Mesodermal cell (in vitro differentiated cells): ENCODE data around the gene RHEX.

Experiments
- H3K27ac ChIP-seq: 2 replicates; pipeline ENCODE4 v1.7.0; 2013; ENCODE audit warnings: mild to moderate bottlenecking, low read depth, low read length, moderate library complexity; ENCODE audit not compliant: severe bottlenecking
- H3K36me3 ChIP-seq: 2 replicates; pipeline ENCODE4 v1.7.1; 2013; ENCODE audit warnings: mild to moderate bottlenecking, low read length, moderate library complexity; ENCODE audit not compliant: control insufficient read depth, insufficient read depth
- H3K4me1 ChIP-seq: one replicate; pipeline ENCODE4 v1.7.1; 2013; ENCODE audit warnings: mild to moderate bottlenecking, low read length; ENCODE audit not compliant: insufficient read depth, control insufficient read depth, poor library complexity, severe bottlenecking
- H3K4me3 ChIP-seq: 2 replicates; pipeline ENCODE4 v1.7.0; 2013; ENCODE audit warnings: low read length, control low read depth, mild to moderate bottlenecking; ENCODE audit not compliant: insufficient read depth, poor library complexity, severe bottlenecking; ENCODE audit errors: extremely low read depth
- H3K9me3 ChIP-seq: 2 replicates; pipeline ENCODE4 v1.7.1; 2013; ENCODE audit warnings: mild to moderate bottlenecking, low read length, moderate library complexity; ENCODE audit not compliant: control insufficient read depth
- WGBS, 2 experiments: methylation state at CpG; one replicate each; pipeline ENCODE4 v1.1.5; 2013; ENCODE audit warnings: missing lambda C conversion rate in 2 of 2; ENCODE audit not compliant: insufficient coverage in 2 of 2; 5-methylcytosine and 5-hydroxymethylcytosine counted together

Gene RHEX

GRCh38 chr1:206109718-206110117 lies 56.7 kb downstream of the RHEX start:
- 90 to 96% methylated on average over 3 to 4 of the region's 4 CpGs for WGBS, 2 experiments

GRCh38 chr1:206110161-206110560 lies 57.2 kb downstream of the RHEX start:
- H3K9me3 ChIP-seq = no peaks in the 10 kb centered on the region
- WGBS, 2 experiments = 93% methylated on average over 13 to 14 of the region's 15 CpGs
- no peak overlapping the region for H3K27ac ChIP-seq
- no peaks in the 10 kb centered on the region for H3K4me1 ChIP-seq
- H3K36me3 ChIP-seq = no peaks in the 10 kb centered on the region
- no peak overlapping the region for H3K4me3 ChIP-seq

More at GRCh38 chr1:206109718-206110117, 56.7 kb downstream of the RHEX start:
- no peaks in the 10 kb centered on the region for H3K36me3 ChIP-seq
- H3K9me3 ChIP-seq = no peaks in the 10 kb centered on the region
- no peak overlapping the region for H3K27ac ChIP-seq
- H3K4me1 ChIP-seq = no peaks in the 10 kb centered on the region
- no peak overlapping the region for H3K4me3 ChIP-seq

- H3K9me3 ChIP-seq = no peaks in the 10 kb centered on the region
- H3K4me1 ChIP-seq = no peaks in the 10 kb centered on the region
- WGBS, 2 experiments = 88 to 95% methylated on average over 2 of the region's 3 CpGs
- no peak overlapping the region for H3K27ac ChIP-seq
- H3K36me3 ChIP-seq = no peaks in the 10 kb centered on the region
- H3K4me3 ChIP-seq = no peak overlapping the region
These were observed 57.8 kb downstream of the RHEX start for GRCh38 chr1:206110820-206111219.

- H3K36me3 ChIP-seq = no peaks in the 10 kb centered on the region
- 96 to 98% methylated on average over 5 to 6 of the region's 6 CpGs for WGBS, 2 experiments
- no peaks in the 10 kb centered on the region for H3K4me1 ChIP-seq
- no peak overlapping the region for H3K4me3 ChIP-seq
- no peaks in the 10 kb centered on the region for H3K9me3 ChIP-seq
- H3K27ac ChIP-seq = no peak overlapping the region
These were observed 58.4 kb downstream of the RHEX start for GRCh38 chr1:206111271-206111927.

- 85 to 91% methylated on average over 8 of the region's 9 CpGs for WGBS, 2 experiments
- H3K4me1 ChIP-seq = peaks cover 3% of the 10 kb centered on the region
- H3K4me3 ChIP-seq = no peak overlapping the region
- H3K27ac ChIP-seq = no peak overlapping the region
- H3K9me3 ChIP-seq = no peaks in the 10 kb centered on the region
- no peaks in the 10 kb centered on the region for H3K36me3 ChIP-seq
These were observed 59.8 kb downstream of the RHEX start for GRCh38 chr1:206112600-206113301.

- H3K4me3 ChIP-seq = no peak overlapping the region
- H3K36me3 ChIP-seq = no peaks in the 10 kb centered on the region
- WGBS, 2 experiments = 80 to 100% methylated on average over 1 to 2 of the region's 6 CpGs
- H3K27ac ChIP-seq = no peak overlapping the region
- H3K4me1 ChIP-seq = peaks cover 3% of the 10 kb centered on the region
- no peaks in the 10 kb centered on the region for H3K9me3 ChIP-seq
These were observed 62.0 kb downstream of the RHEX start for GRCh38 chr1:206114692-206115640.

- Histone ChIP-seq H3K4me1 (peaks cover 3% of the 10 kb centered on the region), H3K9me3 (no peaks in the 10 kb centered on the region), H3K27ac (no peak overlapping the region), H3K36me3 (no peaks in the 10 kb centered on the region), H3K4me3 (no peak overlapping the region)
- 90 to 95% methylated on average over 6 to 7 of the region's 8 CpGs for WGBS, 2 experiments
These were observed 62.8 kb downstream of the RHEX start for GRCh38 chr1:206115791-206116190.

- Histone ChIP-seq H3K4me1 (peaks cover 3% of the 10 kb centered on the region), H3K9me3 (no peaks in the 10 kb centered on the region), H3K36me3 (no peaks in the 10 kb centered on the region), H3K4me3 (no peak overlapping the region), H3K27ac (no peak overlapping the region)
- 92 to 95% methylated on average over 21 to 25 of the region's 25 CpGs for WGBS, 2 experiments
These were observed 63.4 kb downstream of the RHEX start for GRCh38 chr1:206116191-206116872.

GRCh38 chr1:206116873-206117150 lies 63.8 kb downstream of the RHEX start:
- Histone ChIP-seq H3K4me3 (peak overlapping the region; percentile 37), H3K36me3 (no peaks in the 10 kb centered on the region), H3K4me1 (peaks cover 3% of the 10 kb centered on the region), H3K9me3 (no peaks in the 10 kb centered on the region), H3K27ac (no peak overlapping the region)
- 7 to 25% methylated on average over 4 to 5 of the region's 5 CpGs for WGBS, 2 experiments

- H3K36me3 ChIP-seq = no peaks in the 10 kb centered on the region
- no peaks in the 10 kb centered on the region for H3K9me3 ChIP-seq
- no peak within 1 kb of the TSS for H3K27ac ChIP-seq
- H3K4me3 ChIP-seq = peak within 1 kb of the TSS; percentile 37
- 2 to 3% methylated on average over 22 to 30 of the region's 55 CpGs for WGBS, 2 experiments
- peaks cover 3% of the 10 kb centered on the region for H3K4me1 ChIP-seq
These were observed 64.4 kb downstream of the RHEX start, which contains the start of gene AVPR1B for GRCh38 chr1:206117151-206117948. Gene AVPR1B, minus strand, starts transcription at chr1:206117388. Its CDS starts 498 bp downstream, at chr1:206116890.
